Measurements from ENCODE around the gene ANKRD33B. TPM values are rescaled to one million over a fixed set of nuclear protein-coding genes. Genes with fewer than 3 reads are reported as not detected.
A peak's percentile ranks its signal among the peaks of the same experiment; 100 is the strongest.
"Not testable (repeated sequence)": the region's sequence is repeated elsewhere in the genome, so short reads cannot be mapped to it uniquely, and the experiment has no call there.

ANKRD33B gene
- total and polyA plus RNA-seq, 2 donors: 4.4 to 4.7 TPM

DNA sequence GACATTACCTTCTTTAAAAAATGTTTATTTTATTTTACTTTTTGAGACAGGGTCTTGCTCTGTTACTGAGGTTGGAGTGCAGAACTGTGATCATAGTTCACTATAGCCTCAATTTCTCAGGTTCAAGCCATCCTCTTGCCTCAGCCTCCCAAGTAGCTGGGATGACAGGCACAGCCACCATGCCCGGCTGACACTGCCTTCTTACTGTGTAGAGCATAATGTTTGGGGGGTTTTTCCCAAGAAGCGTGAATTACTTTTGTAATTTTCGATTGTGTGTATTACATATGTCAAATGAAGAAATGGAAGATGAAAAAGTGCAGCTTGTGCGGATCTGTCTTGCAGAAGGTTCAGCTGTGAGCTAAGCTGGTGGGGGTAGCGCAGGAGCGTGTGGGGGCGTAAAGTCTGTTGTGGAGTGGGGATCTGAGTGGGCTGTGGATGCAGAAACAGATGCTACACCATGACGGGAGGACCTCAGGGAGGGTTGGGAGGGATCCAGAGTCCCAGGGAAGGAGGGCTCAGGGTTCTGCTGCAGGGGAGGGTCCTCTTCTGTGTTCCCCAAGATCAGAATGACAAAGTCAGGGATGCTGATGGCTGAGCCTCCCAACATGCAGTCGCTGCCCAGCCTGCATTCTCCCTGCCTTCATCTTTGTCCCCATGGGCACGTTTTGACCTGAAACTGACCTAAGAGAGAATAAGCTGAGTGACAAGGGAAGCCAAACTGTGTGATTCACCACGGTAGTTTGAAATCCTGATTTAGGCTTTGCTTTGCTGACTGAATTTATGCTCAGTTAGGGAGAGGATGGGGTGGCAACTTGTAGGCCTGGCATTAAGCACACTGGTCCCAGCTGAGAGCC, 6.8 kb upstream of the ANKRD33B start:
- no peak overlapping the region for H3K4me3 ChIP-seq (ENCODE audit: low read depth, low read length)
- H3K36me3 ChIP-seq (ENCODE audit: insufficient read depth): no peaks in the 10 kb centered on the region
- H3K4me1 ChIP-seq (ENCODE audit: insufficient read depth): no peaks in the 10 kb centered on the region
- no peak for DNase-seq (ENCODE audit: extremely low spot score)
- 77% methylated on average over 11 of the region's 11 CpGs for WGBS
- no peak overlapping the region for H3K27ac ChIP-seq (ENCODE audit: low read depth)

DNA sequence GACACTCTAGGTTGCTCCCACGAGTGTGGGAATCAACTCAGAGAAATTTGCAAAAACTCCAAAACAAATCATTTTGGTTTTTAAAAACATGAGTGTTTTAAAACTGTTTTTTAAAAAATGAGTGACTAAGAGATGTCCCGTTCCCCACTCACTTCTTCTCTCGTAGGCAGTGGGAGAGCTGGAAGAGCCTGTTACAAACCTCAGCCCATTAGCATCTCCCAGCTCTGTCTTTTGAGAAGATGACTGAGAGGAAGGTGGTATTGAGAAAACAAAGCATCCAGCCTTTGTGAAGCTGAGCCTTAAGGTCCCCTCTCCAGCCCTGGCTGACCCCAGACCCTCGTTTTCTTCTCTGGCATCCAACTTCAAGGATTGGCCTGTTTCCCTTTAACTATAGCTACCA, 4.7 kb upstream of the ANKRD33B start:
- Histone ChIP-seq H3K27ac (ENCODE audit: low read depth) (no peak overlapping the region), H3K4me1 (ENCODE audit: insufficient read depth) (no peaks in the 10 kb centered on the region), H3K36me3 (ENCODE audit: insufficient read depth) (no peaks in the 10 kb centered on the region), H3K4me3 (ENCODE audit: low read depth, low read length) (no peak overlapping the region)
- 73% methylated on average over 4 of the region's 4 CpGs for WGBS
- DNase-seq (ENCODE audit: extremely low spot score): no peak

DNA sequence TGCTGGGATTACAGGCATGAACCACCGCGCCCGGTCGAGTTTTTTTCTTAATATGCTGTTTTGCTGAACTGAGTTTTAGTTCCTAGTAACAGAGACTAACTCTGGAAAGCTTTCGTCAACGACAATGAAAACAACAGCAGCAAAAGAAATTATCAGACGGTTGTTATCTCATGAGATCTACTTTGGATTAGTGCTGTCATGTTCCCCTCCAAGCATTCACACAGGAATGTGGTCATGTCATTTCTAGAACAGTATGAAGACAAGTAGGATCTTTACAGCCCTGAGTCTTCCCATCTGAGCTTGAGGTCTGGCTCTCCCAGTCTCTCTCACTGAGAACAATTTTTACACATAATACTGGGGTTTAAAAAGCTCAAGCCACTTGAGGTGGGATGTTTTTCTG, 4.0 kb upstream of the ANKRD33B start:
- H3K36me3 ChIP-seq (ENCODE audit: insufficient read depth): no peaks in the 10 kb centered on the region
- 24% methylated on average over 7 of the region's 7 CpGs for WGBS
- no peak overlapping the region for H3K27ac ChIP-seq (ENCODE audit: low read depth)
- H3K4me3 ChIP-seq (ENCODE audit: low read depth, low read length): no peak overlapping the region
- DNase-seq (ENCODE audit: extremely low spot score): no peak
- H3K4me1 ChIP-seq (ENCODE audit: insufficient read depth): peaks cover 1% of the 10 kb centered on the region

DNA sequence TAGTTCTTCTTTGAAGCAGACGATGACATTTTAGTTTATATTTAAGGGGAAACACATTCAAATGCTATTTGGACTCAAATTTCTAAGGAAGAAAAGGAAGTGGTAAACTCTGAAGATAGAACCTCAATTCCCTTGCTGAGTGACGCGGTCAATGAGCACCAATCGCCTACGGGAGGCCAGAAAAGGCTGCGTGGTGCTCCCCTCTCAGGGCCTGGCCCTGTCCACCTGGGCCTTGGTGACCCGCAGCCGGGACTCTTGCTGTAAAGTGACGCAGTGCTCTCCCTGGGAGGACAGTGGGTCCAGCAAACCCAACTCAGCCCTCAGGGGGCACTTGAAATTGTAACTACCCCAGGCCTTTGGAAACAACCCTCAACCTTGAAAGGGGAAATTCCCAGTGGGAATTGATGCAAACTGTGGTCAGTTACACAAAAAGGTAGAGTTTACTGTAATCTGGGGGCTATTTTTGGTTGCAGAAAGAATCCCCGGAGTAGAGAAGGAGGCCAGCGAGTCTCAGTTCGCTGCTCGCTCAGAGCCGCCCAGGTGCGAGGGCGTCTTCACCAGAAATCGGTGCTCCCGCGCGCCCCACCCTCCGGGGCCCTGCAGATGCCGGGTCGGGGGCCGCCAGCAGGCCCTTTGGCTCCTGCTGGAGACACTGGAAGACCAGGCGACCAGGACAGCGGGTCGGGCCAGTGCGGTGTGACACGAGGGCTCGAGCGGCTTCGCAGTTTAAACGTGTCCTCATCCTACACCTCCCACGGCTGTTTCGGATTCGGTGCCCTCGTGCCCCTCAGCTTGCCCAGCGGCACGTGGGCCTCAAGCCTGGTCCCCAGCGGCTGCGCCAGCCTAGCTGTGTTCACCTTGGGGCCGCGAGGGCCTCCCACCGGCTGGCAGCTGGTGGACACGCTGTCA, 1.4 kb upstream of the ANKRD33B start:
- H3K4me3 ChIP-seq (ENCODE audit: low read depth, low read length): no peak overlapping the region
- peaks cover 1% of the 10 kb centered on the region for H3K4me1 ChIP-seq (ENCODE audit: insufficient read depth)
- 70% methylated on average over 45 of the region's 45 CpGs for WGBS
- DNase-seq (ENCODE audit: extremely low spot score): no peak
- no peaks in the 10 kb centered on the region for H3K36me3 ChIP-seq (ENCODE audit: insufficient read depth)
- H3K27ac ChIP-seq (ENCODE audit: low read depth): no peak overlapping the region

DNA sequence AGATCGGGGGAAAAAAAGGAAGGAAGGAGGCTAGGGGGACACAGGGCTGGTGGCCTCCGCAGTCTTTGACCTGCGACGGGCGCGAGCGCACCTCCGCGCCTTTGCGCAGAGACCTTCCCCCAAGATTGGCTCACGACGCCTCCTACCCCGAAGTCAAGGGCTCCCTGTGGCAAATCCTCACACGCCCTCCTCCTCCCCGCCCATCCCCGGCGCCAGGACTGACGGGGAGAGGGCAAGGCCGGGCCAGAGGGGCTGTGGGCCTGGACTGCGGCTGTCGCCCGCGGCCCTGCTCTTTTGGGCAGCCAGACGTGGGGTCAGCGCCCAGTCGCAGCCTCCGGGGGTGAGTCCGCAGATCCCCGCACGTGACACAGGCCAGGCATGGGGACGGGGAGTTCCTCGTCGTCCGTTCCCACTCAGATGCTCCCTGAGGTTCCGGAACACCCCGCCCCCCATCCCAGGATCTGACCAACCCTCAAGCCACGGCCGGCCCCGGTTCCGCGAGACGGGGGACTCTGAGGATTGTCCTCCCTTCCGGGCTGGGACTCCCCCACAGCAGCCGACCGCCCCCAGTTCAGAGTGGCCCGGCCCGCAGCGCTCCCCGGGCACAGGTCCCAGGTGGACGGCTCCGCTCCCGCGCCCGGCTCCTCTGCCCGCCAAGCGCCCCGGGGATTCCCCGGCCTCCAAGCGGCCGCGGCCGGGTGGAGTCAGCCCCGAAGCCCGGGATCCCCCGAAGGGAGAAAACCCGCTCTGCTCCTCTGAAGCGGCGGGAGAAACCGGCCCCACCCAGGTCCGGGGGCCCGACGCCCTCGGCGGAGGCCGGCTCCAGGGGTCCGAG, 543 bp upstream of the ANKRD33B start:
- Histone ChIP-seq H3K4me1 (ENCODE audit: insufficient read depth) (peaks cover 1% of the 10 kb centered on the region), H3K4me3 (ENCODE audit: low read depth, low read length) (peak overlapping the region; percentile 88), H3K27ac (ENCODE audit: low read depth) (peak overlapping the region; percentile 42), H3K36me3 (ENCODE audit: insufficient read depth) (no peaks in the 10 kb centered on the region)
- WGBS: 8% methylated on average over 76 of the region's 76 CpGs
- no peak for DNase-seq (ENCODE audit: extremely low spot score)

DNA sequence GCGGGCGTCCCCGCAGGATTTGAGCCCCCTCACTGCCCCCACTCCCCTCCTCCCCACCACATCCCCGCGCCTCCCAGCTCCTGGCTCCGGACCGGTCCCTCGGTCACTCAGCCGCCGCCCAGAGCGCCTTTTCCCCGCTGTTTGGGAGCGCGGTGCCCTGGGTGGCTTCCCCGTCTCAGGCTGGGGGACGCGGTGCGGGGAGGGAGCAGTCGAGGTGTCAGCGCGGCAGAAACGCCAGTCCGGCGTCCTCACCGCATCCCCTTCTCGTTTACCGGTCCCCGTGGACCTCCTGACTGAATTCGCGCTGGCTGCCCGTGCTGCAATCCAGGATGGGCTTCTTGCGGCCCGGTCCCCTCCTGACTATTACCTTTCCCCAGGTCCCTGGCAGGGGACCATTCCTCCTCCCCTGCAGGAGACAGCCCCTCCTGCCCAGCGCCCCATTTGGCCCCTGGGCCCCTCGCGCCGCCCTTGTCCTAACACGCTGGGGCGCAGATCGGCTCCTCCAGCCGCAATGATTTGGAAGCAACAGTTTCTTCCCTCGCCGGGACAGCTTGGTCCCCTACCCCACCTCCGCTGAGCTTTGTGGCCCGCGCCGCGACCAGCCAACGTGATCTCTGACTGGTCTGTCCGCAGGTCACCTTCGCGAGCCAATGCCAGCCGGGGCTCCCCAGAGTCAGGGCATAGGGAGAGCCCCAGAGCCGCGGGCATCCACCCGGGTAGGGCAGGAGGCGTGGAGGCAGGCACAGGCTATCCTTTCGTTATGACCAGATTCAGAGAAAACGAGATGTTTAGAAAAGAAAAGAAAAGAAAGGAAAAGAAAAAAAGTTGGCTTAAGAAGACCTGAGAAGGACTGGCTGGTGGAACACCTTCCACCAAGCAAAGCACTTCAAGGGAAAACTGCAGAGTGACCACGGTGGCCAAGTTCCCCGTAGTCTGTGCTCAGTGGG, 1.2 kb downstream of the ANKRD33B start:
- Histone ChIP-seq H3K36me3 (ENCODE audit: insufficient read depth) (no peaks in the 10 kb centered on the region), H3K27ac (ENCODE audit: low read depth) (no peak overlapping the region), H3K4me1 (ENCODE audit: insufficient read depth) (peaks cover 1% of the 10 kb centered on the region), H3K4me3 (ENCODE audit: low read depth, low read length) (peak overlapping the region; percentile 88)
- no peak for DNase-seq (ENCODE audit: extremely low spot score)
- 7% methylated on average over 61 of the region's 61 CpGs for WGBS

DNA sequence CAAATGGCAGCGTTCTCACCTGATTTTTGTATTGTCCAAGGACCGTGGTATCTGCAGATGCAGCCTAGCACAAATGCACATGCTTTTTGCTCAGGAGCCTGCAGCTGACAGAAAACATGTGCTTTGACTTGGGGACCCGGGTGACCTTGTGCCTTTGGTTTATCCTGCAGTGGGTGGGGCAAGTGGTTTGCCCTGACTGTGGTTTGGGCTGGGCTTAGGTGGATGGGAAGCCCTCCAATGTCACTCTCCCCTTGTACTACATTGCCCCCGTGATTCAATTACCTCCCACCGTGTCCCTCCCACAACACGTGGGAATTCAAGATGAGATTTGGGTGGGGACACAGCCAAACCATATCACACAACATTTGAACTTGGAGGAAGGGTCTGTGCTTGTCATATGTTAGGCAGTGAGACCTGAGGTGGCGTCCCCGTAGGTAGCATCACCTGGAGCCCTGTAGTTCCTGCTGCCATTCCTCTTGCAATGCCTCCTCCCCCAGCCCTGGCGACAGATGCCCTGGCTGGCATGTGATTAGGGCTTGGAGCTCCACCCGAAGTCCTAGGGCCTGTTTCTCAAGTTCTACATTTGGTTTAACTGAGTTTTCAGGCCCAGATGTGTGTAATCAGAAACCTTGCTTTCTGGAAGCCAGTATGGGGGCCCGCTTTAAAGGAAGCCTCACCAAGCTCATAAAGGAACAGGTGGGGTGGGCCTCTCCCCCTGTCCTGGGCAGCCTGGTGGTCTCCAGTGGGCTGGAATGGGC, 2.1 kb downstream of the ANKRD33B start:
- DNase-seq (ENCODE audit: extremely low spot score): no peak
- peaks cover 1% of the 10 kb centered on the region for H3K4me1 ChIP-seq (ENCODE audit: insufficient read depth)
- peak overlapping the region; percentile 88 for H3K4me3 ChIP-seq (ENCODE audit: low read depth, low read length)
- WGBS: 65% methylated on average over 11 of the region's 11 CpGs
- H3K36me3 ChIP-seq (ENCODE audit: insufficient read depth): no peaks in the 10 kb centered on the region
- H3K27ac ChIP-seq (ENCODE audit: low read depth): peak overlapping the region; percentile 57

DNA sequence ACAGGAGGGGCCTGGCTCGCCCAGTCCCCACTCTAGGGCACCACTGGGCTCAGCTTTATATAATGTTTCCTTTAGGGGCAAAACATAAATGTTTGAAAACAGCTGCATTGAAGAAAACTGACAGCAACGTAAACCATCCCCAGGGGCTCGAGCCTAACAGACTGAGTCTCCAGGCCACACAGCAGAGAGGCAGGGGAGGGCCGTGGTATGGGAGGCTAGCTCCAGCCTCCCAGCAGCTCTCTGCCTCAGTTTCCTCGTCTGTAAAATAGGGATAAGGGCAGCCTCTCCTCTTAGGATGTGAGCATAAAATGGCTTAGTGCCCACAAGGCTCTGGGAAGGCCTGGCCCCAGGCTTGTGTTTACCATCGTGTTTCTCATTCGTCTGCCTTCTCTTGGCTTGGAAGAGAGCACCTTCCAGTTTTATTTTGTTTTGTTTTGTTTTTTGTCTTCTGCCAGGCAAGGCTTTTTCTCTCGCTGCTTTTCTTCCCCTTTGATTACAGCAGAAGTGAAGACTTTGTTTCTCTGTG, 2.7 kb downstream of the ANKRD33B start:
- peaks cover 1% of the 10 kb centered on the region for H3K4me1 ChIP-seq (ENCODE audit: insufficient read depth)
- peak overlapping the region; percentile 24 for H3K4me3 ChIP-seq (ENCODE audit: low read depth, low read length)
- peak overlapping the region; percentile 57 for H3K27ac ChIP-seq (ENCODE audit: low read depth)
- WGBS: 61% methylated on average over 8 of the region's 8 CpGs
- DNase-seq (ENCODE audit: extremely low spot score): no peak
- H3K36me3 ChIP-seq (ENCODE audit: insufficient read depth): no peaks in the 10 kb centered on the region

DNA sequence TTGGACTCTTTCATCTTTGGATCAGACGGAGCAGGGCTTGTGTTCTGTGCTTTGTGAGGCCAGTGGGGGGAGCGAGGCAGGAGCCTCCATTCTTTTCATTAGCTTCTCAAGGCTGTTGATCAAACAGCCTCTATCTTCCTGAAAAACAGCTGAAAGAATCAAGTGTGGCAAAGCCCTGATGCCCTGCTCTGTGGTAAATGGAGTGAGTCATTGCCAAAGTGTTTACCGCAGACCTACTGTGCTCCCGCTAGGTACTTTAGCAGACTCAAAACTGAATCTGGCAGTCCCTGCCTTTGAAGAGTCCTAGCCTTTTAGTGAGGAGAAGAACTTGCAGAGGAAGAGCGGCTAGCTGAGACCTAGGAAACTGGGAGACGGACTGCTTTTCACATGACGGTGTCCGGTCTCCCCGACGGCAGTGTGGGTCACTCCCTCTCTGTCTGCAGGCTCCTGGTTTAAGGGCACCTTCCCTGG, 3.3 kb downstream of the ANKRD33B start:
- Histone ChIP-seq H3K4me1 (ENCODE audit: insufficient read depth) (peaks cover 1% of the 10 kb centered on the region), H3K36me3 (ENCODE audit: insufficient read depth) (no peaks in the 10 kb centered on the region), H3K4me3 (ENCODE audit: low read depth, low read length) (peak overlapping the region; percentile 0), H3K27ac (ENCODE audit: low read depth) (peak overlapping the region; percentile 28)
- 86% methylated on average over 10 of the region's 10 CpGs for WGBS
- DNase-seq (ENCODE audit: extremely low spot score): no peak

DNA sequence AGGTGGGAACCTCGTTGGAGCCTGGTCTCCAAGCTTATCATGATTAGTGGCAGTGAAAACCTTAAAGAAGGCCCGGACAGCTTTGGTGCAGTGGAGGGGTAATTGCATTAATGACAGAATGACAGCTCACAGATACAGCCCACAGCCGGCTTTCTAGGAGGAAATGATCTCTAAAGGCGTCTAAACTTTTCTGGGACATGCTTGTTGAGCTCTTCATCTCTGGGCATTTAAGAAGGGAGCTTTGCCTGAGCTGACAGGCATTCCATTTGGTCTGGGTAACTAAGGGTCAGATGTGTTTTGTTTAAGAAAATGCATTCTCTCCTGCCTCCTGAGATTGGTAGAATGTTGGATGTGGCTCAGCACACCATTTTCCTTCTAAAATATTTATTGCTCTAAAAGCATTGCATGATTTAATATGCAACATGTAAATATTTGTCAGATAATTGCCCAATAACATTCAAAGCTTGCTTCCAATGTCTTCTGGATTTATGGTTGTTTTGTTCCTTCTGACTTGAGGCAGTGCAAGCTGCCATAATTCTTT, 4.0 kb downstream of the ANKRD33B start:
- peaks cover 1% of the 10 kb centered on the region for H3K4me1 ChIP-seq (ENCODE audit: insufficient read depth)
- no peaks in the 10 kb centered on the region for H3K36me3 ChIP-seq (ENCODE audit: insufficient read depth)
- WGBS: 43% methylated on average over 4 of the region's 4 CpGs
- H3K27ac ChIP-seq (ENCODE audit: low read depth): no peak overlapping the region
- DNase-seq (ENCODE audit: extremely low spot score): no peak
- H3K4me3 ChIP-seq (ENCODE audit: low read depth, low read length): no peak overlapping the region

DNA sequence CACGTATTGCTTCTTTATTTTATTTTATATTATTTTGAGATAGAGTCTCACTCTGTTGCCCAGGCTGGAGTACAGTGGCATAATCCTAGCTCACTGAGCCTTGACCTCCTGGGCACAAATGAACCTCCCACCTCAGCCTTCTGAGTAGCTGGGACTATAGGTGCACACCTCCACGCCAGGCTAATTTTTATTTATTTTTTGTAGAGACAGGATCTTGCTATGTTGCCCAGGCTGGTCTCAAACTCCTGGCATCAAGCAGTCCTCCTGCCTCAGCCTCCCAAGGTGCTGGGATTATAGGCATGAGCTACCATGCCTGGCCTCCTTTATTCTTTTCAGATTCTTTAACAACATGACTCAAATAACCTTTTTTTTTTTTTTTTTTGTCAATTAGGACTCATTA, 6.7 kb downstream of the ANKRD33B start:
- not testable (repeated sequence) for H3K4me1 ChIP-seq (ENCODE audit: insufficient read depth); DNase-seq (ENCODE audit: extremely low spot score); H3K4me3 ChIP-seq (ENCODE audit: low read depth, low read length); H3K36me3 ChIP-seq (ENCODE audit: insufficient read depth); H3K27ac ChIP-seq (ENCODE audit: low read depth)
- WGBS: 90% methylated on average over 2 of the region's 2 CpGs
